Psoas muscle (tissue), 8 donors: ENCODE data around the gene FARP1. TPM values are rescaled to one million over a fixed set of nuclear protein-coding genes. Genes with fewer than 3 reads are reported as not detected.

Experiments used
- ATAC-seq, 4 donors: fragments of 200-7000 bp; cut with Tn5 transposase; one replicate each; pipeline ENCODE4 v1.9.1; 2020; ENCODE audit warnings: moderate library complexity in 3 of 4, mild to moderate bottlenecking in 2 of 4
- DNase-seq, 2 donors: peaks; one replicate each; pipeline ENCODE4 v3.0.0-alpha.2; 2020
- H3K27ac ChIP-seq: fragments of 200-600 bp; one replicate; pipeline ENCODE4 v1.8.0; 2022
- H3K27me3 ChIP-seq, 3 donors: fragments of 200-600 bp in 1 of 3; one replicate each; pipeline versions ENCODE4 v1.6.1 to v1.8.0; 2013 to 2022; ENCODE audit warnings: low read length in 2 of 3, mild to moderate bottlenecking in 2 of 3, moderate library complexity in 1 of 3; ENCODE audit not compliant: insufficient read depth in 3 of 3
- H3K36me3 ChIP-seq, 2 donors: fragments of 200-600 bp in 1 of 2; one replicate each; pipeline versions ENCODE4 v1.6.1 to v1.8.0; 2013 to 2022; ENCODE audit warnings: low read depth in 1 of 2, mild to moderate bottlenecking in 1 of 2, moderate library complexity in 1 of 2; ENCODE audit not compliant: insufficient read depth in 1 of 2
- H3K4me1 ChIP-seq: fragments of 200-600 bp; one replicate; pipeline ENCODE4 v1.8.0; 2022
- H3K4me3 ChIP-seq: fragments of 200-600 bp; one replicate; pipeline ENCODE4 v1.8.0; 2022; ENCODE audit warnings: mild to moderate bottlenecking
- H3K9me3 ChIP-seq: fragments of 200-600 bp; one replicate; pipeline ENCODE4 v1.8.0; 2022
- CTCF ChIP-seq: fragments of 200-600 bp; IDR thresholded peaks from one replicate; pipeline ENCODE4 v1.8.0; 2022; ENCODE audit warnings: antibody characterized with exemption
- WGBS, 3 donors: extraction: QIAGEN DNeasy Blood & Tissue Kit; methylation state at CpG; one replicate each; pipeline versions ENCODE4 v1.1.6 to v1.1.7; 2013; 5-methylcytosine and 5-hydroxymethylcytosine counted together
- intact Hi-C, 2 donors: fragments of 100-400 bp; cut with DNase I; formaldehyde crosslinking; loops; one replicate each; pipeline versions ENCODE4 v1.11.0 to v1.14.2; 2022
- polyA plus RNA-seq, 3 donors: library from polyadenylated mRNA; stranded (reverse); fragments of 200-250 nt; gene quantifications; one replicate each; pipeline ENCODE4 v1.2.3, GENCODE V29; 2013
- total RNA-seq, 4 donors: library from RNA; stranded (reverse); fragmentation: NEBNext Ultra II Directional in 2 of 4; extraction: Animal tissue kit (Norgen Biotek cat#: 25700) in 2 of 4; gene quantifications; one replicate each; pipeline versions ENCODE4 v1.2.1 to v1.2.4, GENCODE V29; 2021 to 2023
- donor health status: healthy with polysubstance abuse.
- donor health status: DM: no; HTN: no; CAD: no; lungs with moderate emphysema.
- donor health status: Bipolar disorder and iron deficiency.
- donor health status: healthy.
- donor health status: DM: yes; HTN: yes; CAD: no.
- donor health status: DM: no; HTN: no; CAD: no.
- donor health status: DM: no; HTN: no; CAD: no.
- donor health status: DM: yes; HTN: yes; CAD: no.

Gene FARP1
- total and polyA plus RNA-seq, 7 donors = 5.7 to 19.4 (median 9.2) TPM

- H3K4me1 ChIP-seq = no peaks in the 10 kb centered on the region
- TF ChIP-seq CTCF = no peak
- no peaks in the 10 kb centered on the region for H3K27me3 ChIP-seq
- intact Hi-C loops = no loop called here
- no peaks in the 10 kb centered on the region for H3K36me3 ChIP-seq
- ATAC-seq (no peak), DNase-seq (no peak)
- H3K9me3 ChIP-seq = no peaks in the 10 kb centered on the region
- H3K27ac ChIP-seq = no peak overlapping the region
- WGBS, 3 donors = 82 to 87% (median 87%) methylated on average over 12 to 14 of the region's 14 CpGs
- no peak overlapping the region for H3K4me3 ChIP-seq
Observed at GRCh38 chr13:98239162-98240076, 96.5 kb downstream of the FARP1 start.

GRCh38 chr13:98240135-98240534 is 97.2 kb downstream of the FARP1 start:
- Histone ChIP-seq H3K27me3 (no peaks in the 10 kb centered on the region), H3K36me3 (no peaks in the 10 kb centered on the region), H3K4me3 (no peak overlapping the region), H3K27ac (no peak overlapping the region), H3K9me3 (no peaks in the 10 kb centered on the region), H3K4me1 (no peaks in the 10 kb centered on the region)
- ATAC-seq (no peak), DNase-seq (no peak)
- intact Hi-C loops = no loop called here
- WGBS, 3 donors = 87 to 93% (median 88%) methylated on average over 12 of the region's 12 CpGs
- TF ChIP-seq CTCF = no peak

- no peak for ATAC-seq
- Histone ChIP-seq H3K27me3 (no peaks in the 10 kb centered on the region), H3K4me1 (no peaks in the 10 kb centered on the region)
Observed at GRCh38 chr13:98240974-98241373, 98.1 kb downstream of the FARP1 start.

GRCh38 chr13:98241976-98242375 is 99.1 kb downstream of the FARP1 start:
- intact Hi-C loops = no loop called here
- no peaks in the 10 kb centered on the region for H3K27me3 ChIP-seq
- 87 to 91% (median 87%) methylated on average over 7 of the region's 7 CpGs for WGBS, 3 donors
- H3K27ac ChIP-seq = no peak overlapping the region
- no peak for TF ChIP-seq CTCF
- H3K9me3 ChIP-seq = no peaks in the 10 kb centered on the region
- ATAC-seq = no peak
- DNase-seq = no peak
- H3K36me3 ChIP-seq = no peaks in the 10 kb centered on the region
- no peak overlapping the region for H3K4me3 ChIP-seq
- H3K4me1 ChIP-seq = no peaks in the 10 kb centered on the region

More at GRCh38 chr13:98240974-98241373, 98.1 kb downstream of the FARP1 start:
- intact Hi-C loops = no loop called here
- WGBS, 3 donors = 96 to 98% (median 97%) methylated on average over 11 of the region's 11 CpGs
- Histone ChIP-seq H3K4me3 (no peak overlapping the region), H3K9me3 (no peaks in the 10 kb centered on the region), H3K36me3 (no peaks in the 10 kb centered on the region), H3K27ac (no peak overlapping the region)
- TF ChIP-seq CTCF = no peak
- no peak for DNase-seq
